ENCODE measurements around the gene DOCK4. TPM values are rescaled to one million over a fixed set of nuclear protein-coding genes. Genes with fewer than 3 reads are reported as not detected.
"Not testable (repeated sequence)": the region's sequence is repeated elsewhere in the genome, so short reads cannot be mapped to it uniquely, and the experiment has no call there.

DOCK4 gene
- total RNA-seq, 1 experiment from 2014 or later: 38.0 TPM

GRCh38 chr7:111931016-111931517 is 275.1 kb downstream of the DOCK4 start:
- no peak for DNase-seq (ENCODE audit: extremely low read depth, low read depth)

- no peak for DNase-seq (ENCODE audit: extremely low read depth, low read depth)
These were observed 276.9 kb downstream of the DOCK4 start for GRCh38 chr7:111929264-111929663.

GRCh38 chr7:111927353-111928019 is 278.7 kb downstream of the DOCK4 start:
- no peak for DNase-seq (ENCODE audit: extremely low read depth, low read depth)

GRCh38 chr7:111920329-111920728 is 285.9 kb downstream of the DOCK4 start:
- no peak for DNase-seq (ENCODE audit: extremely low read depth, low read depth)

- DNase-seq (ENCODE audit: extremely low read depth, low read depth): no peak
These were observed 286.5 kb downstream of the DOCK4 start for GRCh38 chr7:111919631-111920179.

- no peak for DNase-seq (ENCODE audit: extremely low read depth, low read depth)
These were observed 287.0 kb downstream of the DOCK4 start for GRCh38 chr7:111919164-111919563.

- no peak for DNase-seq (ENCODE audit: extremely low read depth, low read depth)
These were observed 287.7 kb downstream of the DOCK4 start for GRCh38 chr7:111918461-111918860.

GRCh38 chr7:111917404-111917803 is 288.8 kb downstream of the DOCK4 start:
- not testable (repeated sequence) for DNase-seq (ENCODE audit: extremely low read depth, low read depth)

GRCh38 chr7:111914291-111914690 is 291.9 kb downstream of the DOCK4 start:
- DNase-seq (ENCODE audit: extremely low read depth, low read depth): no peak

GRCh38 chr7:111911166-111911961 is 294.8 kb downstream of the DOCK4 start:
- DNase-seq (ENCODE audit: extremely low read depth, low read depth): no peak

- DNase-seq (ENCODE audit: extremely low read depth, low read depth): no peak
These were observed 295.5 kb downstream of the DOCK4 start for GRCh38 chr7:111910656-111911055.

- not testable (repeated sequence) for DNase-seq (ENCODE audit: extremely low read depth, low read depth)
These were observed 297.5 kb downstream of the DOCK4 start for GRCh38 chr7:111908673-111909072.

- no peak for DNase-seq (ENCODE audit: extremely low read depth, low read depth)
These were observed 302.4 kb downstream of the DOCK4 start for GRCh38 chr7:111903797-111904196.

- no peak for DNase-seq (ENCODE audit: extremely low read depth, low read depth)
These were observed 303.2 kb downstream of the DOCK4 start for GRCh38 chr7:111903016-111903415.

- no peak for DNase-seq (ENCODE audit: extremely low read depth, low read depth)
These were observed 305.9 kb downstream of the DOCK4 start for GRCh38 chr7:111900283-111900682.

- DNase-seq (ENCODE audit: extremely low read depth, low read depth): no peak
These were observed 311.1 kb downstream of the DOCK4 start for GRCh38 chr7:111895049-111895448.

GRCh38 chr7:111894518-111894917 is 311.7 kb downstream of the DOCK4 start:
- DNase-seq (ENCODE audit: extremely low read depth, low read depth): no peak

GRCh38 chr7:111893190-111893589 is 313.0 kb downstream of the DOCK4 start:
- no peak for DNase-seq (ENCODE audit: extremely low read depth, low read depth)

- no peak for DNase-seq (ENCODE audit: extremely low read depth, low read depth)
These were observed 313.6 kb downstream of the DOCK4 start for GRCh38 chr7:111892588-111892987.

GRCh38 chr7:111887734-111888133 is 318.5 kb downstream of the DOCK4 start:
- no peak for DNase-seq (ENCODE audit: extremely low read depth, low read depth)

GRCh38 chr7:111886233-111886632 is 320.0 kb downstream of the DOCK4 start:
- DNase-seq (ENCODE audit: extremely low read depth, low read depth): no peak

- no peak for DNase-seq (ENCODE audit: extremely low read depth, low read depth)
These were observed 323.0 kb downstream of the DOCK4 start for GRCh38 chr7:111883241-111883640.

Measured in NCI-H460 (cell line).